Hepatocyte (in vitro differentiated cells): Measurements from ENCODE around the gene NTNG2. TPM values are rescaled to one million over a fixed set of nuclear protein-coding genes. Genes with fewer than 3 reads are reported as not detected.
"Not testable (repeated sequence)": the region's sequence is repeated elsewhere in the genome, so short reads cannot be mapped to it uniquely, and the experiment has no call there.

Experiments used
- DNase-seq: peaks from one replicate; pipeline ENCODE4 v3.0.0-alpha.2; 2016; ENCODE audit warnings: low spot score
- H2AFZ ChIP-seq: fragments of 200-600 bp; sonication (generic); 2 replicates; pipeline ENCODE4 v1.6.0; 2016; ENCODE audit warnings: antibody characterized with exemption, mild to moderate bottlenecking
- H3K27ac ChIP-seq: fragments of 200-600 bp; sonication (generic); 2 replicates; pipeline ENCODE4 v1.5.1; 2016; ENCODE audit warnings: mild to moderate bottlenecking
- H3K27me3 ChIP-seq: fragments of 200-600 bp; sonication (generic); 2 replicates; pipeline ENCODE4 v1.6.1; 2016
- H3K36me3 ChIP-seq: fragments of 200-600 bp; sonication (generic); replicated peaks from 2 replicates; pipeline ENCODE4 v1.5.1; 2016; ENCODE audit warnings: low read depth; ENCODE audit not compliant: insufficient read depth
- H3K4me1 ChIP-seq: fragments of 200-600 bp; sonication (generic); 2 replicates; pipeline ENCODE4 v1.5.1; 2016; ENCODE audit warnings: mild to moderate bottlenecking, moderate library complexity; ENCODE audit not compliant: insufficient read depth
- H3K4me2 ChIP-seq: fragments of 200-600 bp; sonication (generic); 2 replicates; pipeline ENCODE4 v1.6.0; 2016
- H3K4me3 ChIP-seq: fragments of 200-600 bp; sonication (generic); 2 replicates; pipeline ENCODE4 v1.5.1; 2016; ENCODE audit warnings: mild to moderate bottlenecking
- H3K79me2 ChIP-seq: fragments of 200-600 bp; sonication (generic); 2 replicates; pipeline ENCODE4 v1.6.0; 2017; ENCODE audit warnings: mild to moderate bottlenecking
- H3K9me2 ChIP-seq: fragments of 200-600 bp; sonication (generic); replicated peaks from 2 replicates; pipeline ENCODE4 v1.6.0; 2017; ENCODE audit warnings: mild to moderate bottlenecking; ENCODE audit not compliant: insufficient read depth
- H3K9me3 ChIP-seq: fragments of 200-600 bp; sonication (generic); 2 replicates; pipeline ENCODE4 v1.5.1; 2016; ENCODE audit warnings: low read depth, mild to moderate bottlenecking
- H4K20me1 ChIP-seq: fragments of 200-600 bp; sonication (generic); 2 replicates; pipeline ENCODE4 v1.6.0; 2016; ENCODE audit warnings: mild to moderate bottlenecking; ENCODE audit not compliant: insufficient read depth, poor library complexity, severe bottlenecking
- EZH2 ChIP-seq: fragments of 200-600 bp; sonication (generic); IDR thresholded peaks from 2 replicates; pipeline ENCODE4 v1.6.1; 2016; ENCODE audit warnings: antibody characterized with exemption, mild to moderate bottlenecking, borderline replicate concordance
- EZH2phosphoT487 ChIP-seq: fragments of 200-600 bp; sonication (generic); IDR thresholded peaks from one replicate; pipeline ENCODE4 v1.6.1; 2018; ENCODE audit warnings: antibody characterized with exemption, mild to moderate bottlenecking, low read depth, moderate library complexity; ENCODE audit not compliant: unreplicated experiment, severe bottlenecking
- WGBS: methylation state at CpG from one replicate; pipeline ENCODE4 v1.1.6; 2016; ENCODE audit warnings: low lambda C conversion rate; ENCODE audit errors: missing lambda C conversion rate; 5-methylcytosine and 5-hydroxymethylcytosine counted together
- polyA plus RNA-seq: library from polyadenylated mRNA; unstranded; fragments of >200 nt; fragmentation: Nextera tagmentation; extraction: Ambion mirVana; gene quantifications from 2 replicates; pipeline ENCODE4 v1.2.1, GENCODE V29; 2016
- total RNA-seq: library from RNA; depleted of rRNA; stranded (reverse); fragments of >200 nt; gene quantifications from 2 replicates; pipeline ENCODE4 v1.2.3, GENCODE V29; 2014
- TF ChIP-seq, protein P1 (sequence below): fragments of 200-600 bp; sonication (generic); IDR thresholded peaks from 2 replicates; pipeline ENCODE4 v1.5.1; 2016; ENCODE audit warnings: antibody characterized with exemption, mild to moderate bottlenecking; ENCODE audit not compliant: poor library complexity

NTNG2 gene
- total and polyA plus RNA-seq, 2 experiments from 2014 or later, result 0.48 to 1.8 TPM

DNA sequence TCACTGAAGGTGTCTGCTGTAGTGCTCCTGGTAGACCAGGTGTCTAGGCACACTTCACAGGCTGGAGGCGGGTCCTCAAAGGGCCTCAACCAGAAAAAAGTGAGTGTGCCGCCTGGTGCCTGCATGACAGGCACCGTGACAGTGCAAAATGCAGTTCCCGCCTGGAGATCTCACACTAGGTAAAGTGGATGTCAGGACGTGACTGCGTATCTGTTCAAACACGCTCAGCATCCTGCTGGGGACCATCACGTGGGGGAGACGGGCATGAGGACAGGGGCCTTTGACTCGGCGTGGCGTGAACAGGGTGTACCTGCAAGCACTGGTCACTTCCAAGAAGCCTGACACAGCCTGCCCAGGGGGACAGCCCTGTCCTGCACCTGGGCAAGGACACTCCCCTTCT is 32.3 kb upstream of the NTNG2 start:
- no peaks in the 10 kb centered on the region for H3K9me2 ChIP-seq
- no peak overlapping the region for H2AFZ ChIP-seq
- H3K4me1 ChIP-seq, result no peaks in the 10 kb centered on the region
- no peak overlapping the region for H3K4me3 ChIP-seq
- 87% methylated on average over 12 of the region's 12 CpGs for WGBS
- H3K27ac ChIP-seq, result no peak overlapping the region
- no peaks in the 10 kb centered on the region for H3K36me3 ChIP-seq
- no peak for DNase-seq
- no peaks in the 10 kb centered on the region for H4K20me1 ChIP-seq
- H3K27me3 ChIP-seq, result peaks cover 43% of the 10 kb centered on the region
- H3K79me2 ChIP-seq, result no peaks in the 10 kb centered on the region
- TF ChIP-seq, protein P1, sequence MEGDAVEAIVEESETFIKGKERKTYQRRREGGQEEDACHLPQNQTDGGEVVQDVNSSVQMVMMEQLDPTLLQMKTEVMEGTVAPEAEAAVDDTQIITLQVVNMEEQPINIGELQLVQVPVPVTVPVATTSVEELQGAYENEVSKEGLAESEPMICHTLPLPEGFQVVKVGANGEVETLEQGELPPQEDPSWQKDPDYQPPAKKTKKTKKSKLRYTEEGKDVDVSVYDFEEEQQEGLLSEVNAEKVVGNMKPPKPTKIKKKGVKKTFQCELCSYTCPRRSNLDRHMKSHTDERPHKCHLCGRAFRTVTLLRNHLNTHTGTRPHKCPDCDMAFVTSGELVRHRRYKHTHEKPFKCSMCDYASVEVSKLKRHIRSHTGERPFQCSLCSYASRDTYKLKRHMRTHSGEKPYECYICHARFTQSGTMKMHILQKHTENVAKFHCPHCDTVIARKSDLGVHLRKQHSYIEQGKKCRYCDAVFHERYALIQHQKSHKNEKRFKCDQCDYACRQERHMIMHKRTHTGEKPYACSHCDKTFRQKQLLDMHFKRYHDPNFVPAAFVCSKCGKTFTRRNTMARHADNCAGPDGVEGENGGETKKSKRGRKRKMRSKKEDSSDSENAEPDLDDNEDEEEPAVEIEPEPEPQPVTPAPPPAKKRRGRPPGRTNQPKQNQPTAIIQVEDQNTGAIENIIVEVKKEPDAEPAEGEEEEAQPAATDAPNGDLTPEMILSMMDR, result no peak
- no peak for TF ChIP-seq EZH2
- no peak for TF ChIP-seq EZH2phosphoT487
- H3K9me3 ChIP-seq, result no peaks in the 10 kb centered on the region
- no peak overlapping the region for H3K4me2 ChIP-seq

DNA sequence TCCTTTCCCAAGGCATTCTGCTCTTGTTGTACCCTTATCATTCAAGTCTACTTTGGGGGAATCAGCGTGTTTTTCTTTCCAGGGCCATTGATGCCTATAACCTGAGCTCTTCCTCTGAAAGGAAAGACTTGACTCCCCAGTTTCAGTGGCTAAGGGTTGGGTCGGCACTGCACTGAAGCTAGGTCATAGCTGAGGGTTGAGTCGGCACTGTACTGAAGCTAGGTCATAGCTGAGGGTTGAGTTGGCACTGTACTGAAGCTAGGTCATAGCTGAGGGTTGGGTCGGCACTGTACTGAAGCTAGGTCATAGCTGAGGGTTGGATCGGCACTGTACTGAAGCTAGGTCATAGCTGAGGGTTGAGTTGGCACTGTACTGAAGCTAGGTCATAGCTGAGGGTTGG is 27.8 kb upstream of the NTNG2 start:
- H3K79me2 ChIP-seq, result not testable (repeated sequence)
- 87% methylated on average over 5 of the region's 5 CpGs for WGBS

DNA sequence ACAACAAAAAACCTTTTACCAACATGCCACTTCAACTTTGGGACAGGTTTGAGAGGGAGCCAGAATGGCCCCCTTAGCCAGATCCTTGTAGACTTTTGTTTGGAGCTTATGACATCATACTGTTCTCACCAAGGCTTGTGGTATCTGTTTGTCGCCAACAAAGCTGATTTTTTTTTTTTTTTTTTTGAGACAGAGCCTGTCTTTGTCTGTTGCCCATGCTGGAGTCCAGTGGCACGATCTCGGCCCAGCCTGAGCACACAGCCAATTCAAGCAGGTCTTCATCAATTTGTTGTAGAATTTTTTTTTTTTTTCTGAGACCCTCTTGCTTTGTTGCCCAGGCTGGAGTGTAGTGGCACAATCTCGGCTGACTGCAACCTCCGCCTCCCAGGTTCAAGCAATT is 26.4 kb upstream of the NTNG2 start:
- Histone ChIP-seq H3K27ac (no peak overlapping the region), H3K27me3 (peaks cover 42% of the 10 kb centered on the region), H3K4me3 (no peak overlapping the region), H3K4me2 (no peak overlapping the region), H3K9me2 (no peaks in the 10 kb centered on the region), H4K20me1 (no peaks in the 10 kb centered on the region), H3K4me1 (no peaks in the 10 kb centered on the region), H3K36me3 (no peaks in the 10 kb centered on the region), H2AFZ (no peak overlapping the region), H3K79me2 (no peaks in the 10 kb centered on the region), H3K9me3 (no peaks in the 10 kb centered on the region)
- no peak for DNase-seq
- 94% methylated on average over 5 of the region's 5 CpGs for WGBS
- TF ChIP-seq EZH2phosphoT487, result no peak
- no peak for TF ChIP-seq EZH2
- TF ChIP-seq, protein P1, result no peak

More for the DNA sequence above, 27.8 kb upstream of the NTNG2 start:
- not testable (repeated sequence) for H3K4me2 ChIP-seq, H2AFZ ChIP-seq, H3K9me3 ChIP-seq, H3K4me1 ChIP-seq, H4K20me1 ChIP-seq, H3K4me3 ChIP-seq, H3K36me3 ChIP-seq, H3K9me2 ChIP-seq, H3K27ac ChIP-seq, DNase-seq
- H3K27me3 ChIP-seq, result peaks cover 34% of the 10 kb centered on the region

DNA sequence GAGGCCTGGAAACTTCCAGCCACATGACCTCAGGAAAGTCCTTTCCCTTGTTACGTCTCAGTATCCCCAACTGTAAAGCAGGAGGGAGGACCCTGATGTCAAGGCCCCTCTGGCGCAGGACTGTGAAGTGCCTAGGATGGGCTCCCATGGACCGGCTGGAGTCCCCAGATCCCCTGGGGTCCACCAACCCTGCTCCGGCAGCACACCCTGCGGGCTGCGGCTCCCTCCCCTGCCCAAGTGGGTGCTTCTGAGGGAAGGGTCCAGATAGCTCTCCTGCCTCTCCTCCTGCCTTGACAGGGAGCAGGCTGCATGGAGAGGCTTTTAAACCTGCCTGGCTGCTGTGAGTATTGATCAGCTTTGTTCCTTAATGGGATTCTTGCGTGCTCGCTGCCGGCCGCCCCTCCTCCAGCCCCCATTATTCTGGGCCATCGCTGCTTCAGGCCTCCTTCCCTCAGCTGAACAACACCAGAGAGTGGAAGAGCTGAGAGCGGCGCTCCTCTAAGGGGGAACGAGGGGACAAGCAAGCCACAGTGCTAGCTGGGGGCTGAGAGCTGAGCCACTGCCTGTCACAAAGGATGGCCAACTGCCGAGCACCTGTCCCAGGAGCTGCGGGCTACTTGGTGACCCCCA is 25.6 kb upstream of the NTNG2 start:
- no peaks in the 10 kb centered on the region for H4K20me1 ChIP-seq
- no peaks in the 10 kb centered on the region for H3K9me3 ChIP-seq
- no peaks in the 10 kb centered on the region for H3K9me2 ChIP-seq
- H3K27me3 ChIP-seq, result peaks cover 45% of the 10 kb centered on the region
- H3K4me1 ChIP-seq, result no peaks in the 10 kb centered on the region
- no peak overlapping the region for H2AFZ ChIP-seq
- H3K4me2 ChIP-seq, result no peak overlapping the region
- WGBS, result 65% methylated on average over 16 of the region's 16 CpGs
- no peaks in the 10 kb centered on the region for H3K36me3 ChIP-seq
- H3K27ac ChIP-seq, result no peak overlapping the region
- no peaks in the 10 kb centered on the region for H3K79me2 ChIP-seq
- DNase-seq, result no peak
- H3K4me3 ChIP-seq, result no peak overlapping the region
- TF ChIP-seq EZH2phosphoT487 (no peak), EZH2 (no peak)
- TF ChIP-seq, protein P1, result no peak
